ENCODE measurements around the gene LBHD1.

GRCh38 chr11:62654297-62654696 is 17.8 kb downstream of the LBHD1 start:
- no peak for TF ChIP-seq CTCF (IDR thresholded peaks at IDR 0.05)
- no peak for TF ChIP-seq POLR2A (IDR thresholded peaks at IDR 0.05)
- TF ChIP-seq POLR2AphosphoS5 (IDR thresholded peaks at IDR 0.05): no peak

All from sigmoid colon (tissue), 4 donors.